H1 (cell line): ENCODE data around the gene KREMEN1.
A peak's percentile ranks its signal among the peaks of the same experiment; 100 is the strongest.

Experiments
- CBX5 ChIP-seq: fragments of 300-800, 300-1000 bp; sonication (generic); IDR thresholded peaks from 2 replicates; pipeline ENCODE4 v1.7.1; 2016; ENCODE audit warnings: antibody characterized with exemption, low read length, low read depth
- CEBPB ChIP-seq: IDR thresholded peaks from 2 replicates; pipeline ENCODE4 v1.6.1; 2012; ENCODE audit warnings: low read depth, low read length
- EP300 ChIP-seq, 2 experiments: IDR thresholded peaks; 1 replicate in 1 of 2; 2 replicates in 1 of 2; pipeline ENCODE4 v1.6.1; 2011 to 2012; ENCODE audit warnings: low read depth in 2 of 2, low read length in 2 of 2, mild to moderate bottlenecking in 2 of 2, borderline replicate concordance in 1 of 2, inconsistent platforms in 1 of 2, moderate library complexity in 1 of 2
- HDAC6 ChIP-seq: IDR thresholded peaks from one replicate; pipeline ENCODE4 v1.7.1; 2012; ENCODE audit warnings: low read depth, mild to moderate bottlenecking, inconsistent platforms, low read length, moderate library complexity
- MAX ChIP-seq: IDR thresholded peaks from 2 replicates; pipeline ENCODE4 v1.6.1; 2012; ENCODE audit warnings: inconsistent platforms
- POLR2A ChIP-seq, 2 experiments: IDR thresholded peaks; 1 replicate in 1 of 2; 2 replicates in 1 of 2; pipeline ENCODE4 v1.6.1; 2011; ENCODE audit warnings: low read depth in 2 of 2, low read length in 2 of 2, mild to moderate bottlenecking in 2 of 2; ENCODE audit errors: control extremely low read depth in 1 of 2
- RAD21 ChIP-seq, 2 experiments: IDR thresholded peaks in 1 of 2; conservative IDR thresholded peaks in 1 of 2; 2 replicates each; pipeline ENCODE4 v1.6.1; 2011; ENCODE audit warnings: low read depth in 2 of 2, low read length in 2 of 2, improper control_type of control experiment in 1 of 2, inconsistent platforms in 1 of 2, mild to moderate bottlenecking in 1 of 2, moderate library complexity in 1 of 2
- SUZ12 ChIP-seq: fragments of 200-600 bp; sonication (generic); IDR thresholded peaks from 2 replicates; pipeline ENCODE4 v1.6.1; 2012; ENCODE audit warnings: mild to moderate bottlenecking, inconsistent platforms, low read length, moderate library complexity, mixed read lengths
- TCF12 ChIP-seq: IDR thresholded peaks from 2 replicates; pipeline ENCODE4 v1.6.1; 2011; ENCODE audit warnings: low read depth, mild to moderate bottlenecking, low read length
- USF2 ChIP-seq: IDR thresholded peaks from 2 replicates; pipeline ENCODE4 v1.6.1; 2011; ENCODE audit warnings: low read length, improper control_type of control experiment
- TF ChIP-seq, protein P1 (sequence below), 3 experiments: IDR thresholded peaks; 1 replicate in 2 of 3; 2 replicates in 1 of 3; pipeline versions ENCODE4 v1.5.1 to v1.6.1; 2011; ENCODE audit warnings: low read length in 3 of 3, mild to moderate bottlenecking in 3 of 3, inconsistent platforms in 2 of 3, low read depth in 1 of 3, moderate library complexity in 1 of 3; ENCODE audit not compliant: insufficient read depth in 1 of 3; ENCODE audit errors: control extremely low read depth in 1 of 3

DNA sequence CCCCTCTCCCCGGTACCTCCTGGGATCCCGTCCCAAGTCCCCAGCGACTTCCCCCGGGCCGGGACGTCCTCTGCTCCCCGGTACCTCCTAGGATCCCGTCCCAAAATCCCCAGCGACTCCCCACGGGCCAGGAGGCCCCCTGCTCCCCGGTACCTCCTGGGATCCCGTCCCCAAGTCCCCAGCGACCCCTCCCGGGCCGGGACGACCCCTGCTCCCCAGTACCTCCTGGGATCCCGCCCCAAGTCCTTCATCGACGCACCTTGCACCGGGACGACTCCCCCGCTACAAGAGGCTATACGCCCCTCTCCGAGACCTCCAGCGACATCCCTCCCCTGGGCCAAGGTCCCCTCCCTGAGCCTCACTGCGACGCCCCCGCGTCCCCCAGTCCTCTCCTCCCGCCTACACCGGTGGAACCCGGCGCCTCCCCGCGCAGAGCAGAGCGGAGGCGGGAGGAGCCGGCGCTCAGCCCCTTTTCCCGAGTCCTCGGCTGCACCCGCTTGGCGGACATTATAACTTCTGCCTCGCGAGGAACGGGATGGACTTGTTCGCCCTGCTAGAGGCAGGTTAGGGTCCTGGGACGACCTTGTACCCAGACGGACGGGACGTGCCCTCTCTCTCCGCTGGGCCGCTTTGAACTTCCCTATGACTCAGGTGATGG is 912 bp downstream of the KREMEN1 start:
- TF ChIP-seq, protein P1, sequence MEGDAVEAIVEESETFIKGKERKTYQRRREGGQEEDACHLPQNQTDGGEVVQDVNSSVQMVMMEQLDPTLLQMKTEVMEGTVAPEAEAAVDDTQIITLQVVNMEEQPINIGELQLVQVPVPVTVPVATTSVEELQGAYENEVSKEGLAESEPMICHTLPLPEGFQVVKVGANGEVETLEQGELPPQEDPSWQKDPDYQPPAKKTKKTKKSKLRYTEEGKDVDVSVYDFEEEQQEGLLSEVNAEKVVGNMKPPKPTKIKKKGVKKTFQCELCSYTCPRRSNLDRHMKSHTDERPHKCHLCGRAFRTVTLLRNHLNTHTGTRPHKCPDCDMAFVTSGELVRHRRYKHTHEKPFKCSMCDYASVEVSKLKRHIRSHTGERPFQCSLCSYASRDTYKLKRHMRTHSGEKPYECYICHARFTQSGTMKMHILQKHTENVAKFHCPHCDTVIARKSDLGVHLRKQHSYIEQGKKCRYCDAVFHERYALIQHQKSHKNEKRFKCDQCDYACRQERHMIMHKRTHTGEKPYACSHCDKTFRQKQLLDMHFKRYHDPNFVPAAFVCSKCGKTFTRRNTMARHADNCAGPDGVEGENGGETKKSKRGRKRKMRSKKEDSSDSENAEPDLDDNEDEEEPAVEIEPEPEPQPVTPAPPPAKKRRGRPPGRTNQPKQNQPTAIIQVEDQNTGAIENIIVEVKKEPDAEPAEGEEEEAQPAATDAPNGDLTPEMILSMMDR (IDR thresholded peaks at IDR 0.05; ENCODE audit: control extremely low read depth in 1 of 3, insufficient read depth in 1 of 3, low read depth in 1 of 3, low read length in 3 of 3), result no peak
- peak; percentile 49 for TF ChIP-seq SUZ12
- TF ChIP-seq RAD21 (IDR thresholded peaks at IDR 0.05 in 1 of 2, conservative IDR thresholded peaks at IDR 0.05 in 1 of 2; ENCODE audit: low read depth in 2 of 2, low read length in 2 of 2), result peak; percentile 15 to 27; a peak in 2 of 4 replicates
- no peak for TF ChIP-seq HDAC6
- no peak for TF ChIP-seq CEBPB
- TF ChIP-seq EP300 (IDR thresholded peaks at IDR 0.05; ENCODE audit: borderline replicate concordance in 1 of 2, low read depth in 2 of 2, low read length in 2 of 2), result no peak
- TF ChIP-seq CBX5, result no peak
- TF ChIP-seq MAX, result no peak
- no peak for TF ChIP-seq TCF12
- no peak for TF ChIP-seq POLR2A (IDR thresholded peaks at IDR 0.05; ENCODE audit: control extremely low read depth in 1 of 2, low read depth in 2 of 2, low read length in 2 of 2)
- no peak for TF ChIP-seq USF2
